K562 (cell line): ENCODE measurements around the gene TLX2. TPM values are rescaled to one million over a fixed set of nuclear protein-coding genes. Genes with fewer than 3 reads are reported as not detected.
A peak's percentile ranks its signal among the peaks of the same experiment; 100 is the strongest.

ENCODE experiments used
- CHD2 ChIP-seq: IDR thresholded peaks from 2 replicates; pipeline ENCODE4 v1.6.1; 2011; ENCODE audit warnings: low read depth, low read length
- CUX1 ChIP-seq: fragments of 200-800 bp; sonication (Bioruptor generic); IDR thresholded peaks from 2 replicates; pipeline ENCODE4 v1.6.1; 2016; ENCODE audit warnings: missing genetic modification characterization, missing compliant biosample characterization
- DIDO1 ChIP-seq: fragments of 450-650 bp; IDR thresholded peaks from 2 replicates; pipeline ENCODE4 v1.6.1; 2016; ENCODE audit warnings: low read depth, missing biosample characterization, missing genetic modification characterization
- GMEB1 ChIP-seq: fragments of 250-450 bp; sonication (Bioruptor Pico); IDR thresholded peaks from 2 replicates; pipeline ENCODE4 v1.4.0; 2020; ENCODE audit warnings: mild to moderate bottlenecking
- KDM2B ChIP-seq: fragments of 250-450 bp; sonication (Bioruptor Pico); IDR thresholded peaks from 2 replicates; pipeline ENCODE4 v1.8.0; 2021; ENCODE audit warnings: mild to moderate bottlenecking, moderate library complexity
- MAFK ChIP-seq: IDR thresholded peaks from 2 replicates; pipeline ENCODE4 v1.6.1; 2011; ENCODE audit warnings: low read length, improper control_type of control experiment
- SMARCE1 ChIP-seq: fragments of 450-650 bp; IDR thresholded peaks from 2 replicates; pipeline ENCODE4 v1.7.1; 2016; ENCODE audit warnings: mild to moderate bottlenecking
- UBTF ChIP-seq, 2 experiments: IDR thresholded peaks; 2 replicates each; pipeline ENCODE4 v1.6.1; 2012; ENCODE audit warnings: improper control_type of control experiment in 2 of 2, low read depth in 2 of 2, low read length in 2 of 2, borderline replicate concordance in 1 of 2
- ZNF76 ChIP-seq: fragments of 250-450 bp; sonication (Bioruptor Pico); IDR thresholded peaks from 2 replicates; pipeline ENCODE4 v1.4.0; 2020; ENCODE audit warnings: mild to moderate bottlenecking, moderate library complexity, borderline replicate concordance
- polyA plus RNA-seq, 8 experiments: library from polyadenylated mRNA; depleted of rRNA in 4 of 8; stranded (reverse) in 5 of 8; unstranded in 3 of 8; fragments of >200 nt; fragmentation: Nextera tagmentation in 2 of 8; fragmentation: Illumina TruSeq in 1 of 8; extraction: Ambion mirVana in 2 of 8; extraction: Trizol in 1 of 8; gene quantifications; 2 replicates each; pipeline versions ENCODE4 v1.2.1 to v1.2.3, GENCODE V29; 2011 to 2014; ENCODE audit warnings: inconsistent platforms in 1 of 8, missing spikeins in 1 of 8
- total RNA-seq, 7 experiments: library from RNA; depleted of rRNA in 6 of 7; stranded (reverse); fragments of >200 nt in 6 of 7; fragmentation: Illumina TruSeq in 2 of 7; extraction: Trizol in 2 of 7; gene quantifications; 2 replicates each; pipeline versions ENCODE4 v1.2.1 to v1.2.3, GENCODE V29; 2011 to 2021; ENCODE audit warnings: low replicate concordance in 1 of 7
- TF ChIP-seq, protein P1 (sequence below): fragments of 450-650 bp; formaldehyde crosslinking; IDR thresholded peaks from 2 replicates; pipeline ENCODE4 v1.4.0; 2020; ENCODE audit warnings: mild to moderate bottlenecking, moderate library complexity
- TF ChIP-seq, protein P2 (sequence below): fragments of 450-650 bp; IDR thresholded peaks from 2 replicates; pipeline ENCODE4 v1.7.1; 2018; ENCODE audit warnings: mild to moderate bottlenecking, low read depth; ENCODE audit not compliant: partially characterized antibody

Gene TLX2
- total and polyA plus RNA-seq, 9 of the 15 experiments (the other 6 are each of a cell fraction or from before 2014, with no cell fraction given): not detected

DNA sequence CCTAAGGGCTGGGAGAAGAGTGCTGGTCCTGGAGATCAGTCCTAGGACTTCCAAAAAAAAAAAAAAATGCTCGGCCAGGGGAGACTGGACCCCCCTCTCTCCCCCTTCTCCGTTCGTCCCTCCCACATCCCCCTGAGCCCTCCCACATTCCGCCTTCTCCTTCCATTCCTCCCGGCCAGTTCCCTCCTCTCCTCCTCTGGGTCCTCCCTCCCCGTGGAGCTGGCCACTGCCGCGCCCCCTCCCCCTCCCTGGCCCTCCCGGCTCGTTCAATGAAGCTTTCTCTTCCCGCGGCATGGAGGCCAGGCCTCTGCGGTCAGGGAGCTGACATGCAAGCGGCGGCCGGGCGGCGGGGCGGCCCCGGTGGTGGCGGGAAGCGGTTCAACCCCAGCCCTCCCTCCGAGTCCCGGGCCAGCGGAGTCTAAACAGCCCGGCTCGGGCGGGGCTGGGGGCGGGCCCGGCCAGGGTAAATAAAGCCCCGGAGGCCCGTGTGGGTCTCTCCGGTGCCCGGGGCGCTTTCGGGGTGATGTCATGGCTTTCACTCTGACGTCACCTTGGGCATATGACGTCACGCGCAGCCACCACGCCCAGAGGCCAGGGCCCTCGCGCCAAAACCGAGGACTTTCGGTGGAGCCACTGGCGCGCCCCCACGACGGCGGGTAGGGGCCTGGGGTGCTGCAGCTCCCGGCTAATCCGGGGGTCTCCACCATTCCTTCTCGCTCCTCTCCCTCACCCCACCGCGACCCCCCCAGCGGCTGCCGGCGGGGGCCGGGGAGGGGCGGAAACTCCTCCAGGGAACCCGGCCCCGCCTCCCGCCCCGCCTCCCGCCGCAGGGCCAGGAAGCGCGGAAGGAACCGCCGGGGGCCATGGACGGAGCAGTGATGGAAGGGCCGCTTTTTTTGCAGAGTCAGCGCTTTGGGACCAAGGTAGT, 39.9 kb downstream of the TLX2 start, which contains the start of the genes DOK1 and LOXL3 (continued):
- 0 out of 4 replicates have a peak, but pooled peaks of 1 of the 2 experiments have one; percentile 27 for TF ChIP-seq UBTF (IDR thresholded peaks at IDR 0.05; ENCODE audit: borderline replicate concordance in 1 of 2, low read depth in 2 of 2, low read length in 2 of 2)
- no peak for TF ChIP-seq KDM2B
- TF ChIP-seq, protein P1, sequence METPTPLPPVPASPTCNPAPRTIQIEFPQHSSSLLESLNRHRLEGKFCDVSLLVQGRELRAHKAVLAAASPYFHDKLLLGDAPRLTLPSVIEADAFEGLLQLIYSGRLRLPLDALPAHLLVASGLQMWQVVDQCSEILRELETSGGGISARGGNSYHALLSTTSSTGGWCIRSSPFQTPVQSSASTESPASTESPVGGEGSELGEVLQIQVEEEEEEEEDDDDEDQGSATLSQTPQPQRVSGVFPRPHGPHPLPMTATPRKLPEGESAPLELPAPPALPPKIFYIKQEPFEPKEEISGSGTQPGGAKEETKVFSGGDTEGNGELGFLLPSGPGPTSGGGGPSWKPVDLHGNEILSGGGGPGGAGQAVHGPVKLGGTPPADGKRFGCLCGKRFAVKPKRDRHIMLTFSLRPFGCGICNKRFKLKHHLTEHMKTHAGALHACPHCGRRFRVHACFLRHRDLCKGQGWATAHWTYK: 0 out of 2 replicates have a peak, but pooled peaks have one; percentile 40
- TF ChIP-seq ZNF76 (CRISPR knock-in tag): no peak
- 0 out of 2 replicates have a peak, but pooled peaks have one; percentile 21 for TF ChIP-seq SMARCE1
- TF ChIP-seq GMEB1 (CRISPR knock-in tag): no peak
- TF ChIP-seq, protein P2, sequence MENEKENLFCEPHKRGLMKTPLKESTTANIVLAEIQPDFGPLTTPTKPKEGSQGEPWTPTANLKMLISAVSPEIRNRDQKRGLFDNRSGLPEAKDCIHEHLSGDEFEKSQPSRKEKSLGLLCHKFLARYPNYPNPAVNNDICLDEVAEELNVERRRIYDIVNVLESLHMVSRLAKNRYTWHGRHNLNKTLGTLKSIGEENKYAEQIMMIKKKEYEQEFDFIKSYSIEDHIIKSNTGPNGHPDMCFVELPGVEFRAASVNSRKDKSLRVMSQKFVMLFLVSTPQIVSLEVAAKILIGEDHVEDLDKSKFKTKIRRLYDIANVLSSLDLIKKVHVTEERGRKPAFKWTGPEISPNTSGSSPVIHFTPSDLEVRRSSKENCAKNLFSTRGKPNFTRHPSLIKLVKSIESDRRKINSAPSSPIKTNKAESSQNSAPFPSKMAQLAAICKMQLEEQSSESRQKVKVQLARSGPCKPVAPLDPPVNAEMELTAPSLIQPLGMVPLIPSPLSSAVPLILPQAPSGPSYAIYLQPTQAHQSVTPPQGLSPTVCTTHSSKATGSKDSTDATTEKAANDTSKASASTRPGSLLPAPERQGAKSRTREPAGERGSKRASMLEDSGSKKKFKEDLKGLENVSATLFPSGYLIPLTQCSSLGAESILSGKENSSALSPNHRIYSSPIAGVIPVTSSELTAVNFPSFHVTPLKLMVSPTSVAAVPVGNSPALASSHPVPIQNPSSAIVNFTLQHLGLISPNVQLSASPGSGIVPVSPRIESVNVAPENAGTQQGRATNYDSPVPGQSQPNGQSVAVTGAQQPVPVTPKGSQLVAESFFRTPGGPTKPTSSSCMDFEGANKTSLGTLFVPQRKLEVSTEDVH: peak; percentile 95
- peak; percentile 99 for TF ChIP-seq MAFK
- no peak for TF ChIP-seq CUX1 (CRISPR knock-in tag)
- 0 out of 2 replicates have a peak, but pooled peaks have one; percentile 26 for TF ChIP-seq CHD2
- no peak for TF ChIP-seq DIDO1
